Activated CD8-positive, alpha-beta memory T cell treated with anti-CD3 and anti-CD28 coated beads for 36 hours (primary cell): ENCODE data around the gene FOXC2. TPM values are rescaled to one million over a fixed set of nuclear protein-coding genes. Genes with fewer than 3 reads are reported as not detected.

Source experiments
- CTCF ChIA-PET: fragments of 350-600 bp; sonication (Branson Sonifier 250); formaldehyde crosslinking; loops from one replicate; lab custom pipeline; 2021; ENCODE audit warnings: antibody characterized with exemption; lab: Charles Lee
- POLR2A ChIA-PET: fragments of 350-600 bp; sonication (Branson Sonifier 250); formaldehyde crosslinking; loops from one replicate; lab custom pipeline; 2021; ENCODE audit warnings: antibody characterized with exemption; lab: Charles Lee
- total RNA-seq, 2 experiments: library from RNA; stranded (reverse); gene quantifications; one replicate each; pipeline ENCODE4 v1.2.3, GENCODE V29; 2021

Gene FOXC2
- total RNA-seq, 2 experiments from 2014 or later = not detected

GRCh38 chr16:86569701-86570447 lies 3.2 kb downstream of the FOXC2 start:
- POLR2A ChIA-PET = no interaction called here
- CTCF ChIA-PET = interaction anchor here (1.1 kb wide), 1 partner anchor 49 kb away, joined by 4 read pairs; no protein-coding TSS in a partner anchor

GRCh38 chr16:86570558-86571529 lies 4.2 kb downstream of the FOXC2 start:
- CTCF ChIA-PET = interaction anchor here (1.1 kb wide), 1 partner anchor 50 kb away, joined by 4 read pairs; no protein-coding TSS in a partner anchor

GRCh38 chr16:86571530-86571915 lies 4.9 kb downstream of the FOXC2 start:
- ChIA-PET POLR2A (no interaction called here), CTCF (no interaction called here)

More at GRCh38 chr16:86570558-86571529, 4.2 kb downstream of the FOXC2 start:
- POLR2A ChIA-PET = no interaction called here

GRCh38 chr16:86572041-86572521 lies 5.5 kb downstream of the FOXC2 start:
- CTCF ChIA-PET = no interaction called here
- POLR2A ChIA-PET = no interaction called here

GRCh38 chr16:86572606-86573005 lies 6.0 kb downstream of the FOXC2 start:
- ChIA-PET POLR2A (no interaction called here), CTCF (no interaction called here)

GRCh38 chr16:86573215-86573614 lies 6.6 kb downstream of the FOXC2 start:
- ChIA-PET POLR2A (no interaction called here), CTCF (no interaction called here)

- CTCF ChIA-PET = no interaction called here
Observed at GRCh38 chr16:86573646-86574508, 7.2 kb downstream of the FOXC2 start.

GRCh38 chr16:86574646-86575045 lies 8.0 kb downstream of the FOXC2 start:
- CTCF ChIA-PET = interaction anchor here (2.0 kb wide), 1 partner anchor 10 kb away, joined by 5 read pairs; no protein-coding TSS in a partner anchor
- POLR2A ChIA-PET = no interaction called here

More at GRCh38 chr16:86573646-86574508, 7.2 kb downstream of the FOXC2 start:
- POLR2A ChIA-PET = no interaction called here

GRCh38 chr16:86575095-86575685 lies 8.6 kb downstream of the FOXC2 start:
- POLR2A ChIA-PET = no interaction called here
- CTCF ChIA-PET = interaction anchor here (2.0 kb wide), 1 partner anchor 11 kb away, joined by 5 read pairs; no protein-coding TSS in a partner anchor

GRCh38 chr16:86575754-86576557 lies 9.3 kb downstream of the FOXC2 start:
- CTCF ChIA-PET = interaction anchor here (0.6 to 2.0 kb wide), 3 partner anchors 8 to 163 kb away, joined by 4 to 5 read pairs (median 4); no protein-coding TSS in a partner anchor

GRCh38 chr16:86576591-86577313 lies 10.1 kb downstream of the FOXC2 start:
- ChIA-PET CTCF (interaction anchor here (0.6 to 2.0 kb wide), 3 partner anchors 9 to 163 kb away, joined by 4 to 5 read pairs (median 4); no protein-coding TSS in a partner anchor), POLR2A (no interaction called here)

More at GRCh38 chr16:86575754-86576557, 9.3 kb downstream of the FOXC2 start:
- POLR2A ChIA-PET = no interaction called here

GRCh38 chr16:86577314-86577971 lies 10.8 kb downstream of the FOXC2 start:
- ChIA-PET POLR2A (no interaction called here), CTCF (no interaction called here)

- CTCF ChIA-PET = no interaction called here
- POLR2A ChIA-PET = no interaction called here
Observed at GRCh38 chr16:86578061-86578599, 11.5 kb downstream of the FOXC2 start, which contains the start of gene FOXL1. Gene FOXL1, plus strand, starts transcription at chr16:86578549. Its CDS starts 175 bp downstream, at chr16:86578724.

- CTCF ChIA-PET = no interaction called here
- POLR2A ChIA-PET = no interaction called here
Observed at GRCh38 chr16:86578611-86579267, 12.1 kb downstream of the FOXC2 start.

GRCh38 chr16:86579268-86580062 lies 12.8 kb downstream of the FOXC2 start:
- ChIA-PET CTCF (no interaction called here), POLR2A (no interaction called here)
